Panc1 (cell line): ENCODE measurements around the gene CFAP43.

ENCODE experiments used
- CTCF ChIP-seq: fragments of 450-650 bp; IDR thresholded peaks from 2 replicates; pipeline ENCODE4 v1.5.1; 2017; ENCODE audit warnings: mild to moderate bottlenecking
- POLR2AphosphoS5 ChIP-seq: IDR thresholded peaks from 2 replicates; pipeline ENCODE4 v1.6.1; 2012; ENCODE audit warnings: mild to moderate bottlenecking, low read depth, low read length, moderate library complexity
- REST ChIP-seq, 2 experiments: IDR thresholded peaks; 2 replicates each; pipeline ENCODE4 v1.6.1; 2011 to 2012; ENCODE audit warnings: low read depth in 2 of 2, control low read depth in 1 of 2, low read length in 1 of 2, mild to moderate bottlenecking in 1 of 2, moderate library complexity in 1 of 2; ENCODE audit not compliant: insufficient read depth in 1 of 2
- TCF7L2 ChIP-seq: IDR thresholded peaks from 2 replicates; pipeline ENCODE4 v1.6.1; 2011; ENCODE audit warnings: mild to moderate bottlenecking, low read depth, low read length, inconsistent platforms

DNA sequence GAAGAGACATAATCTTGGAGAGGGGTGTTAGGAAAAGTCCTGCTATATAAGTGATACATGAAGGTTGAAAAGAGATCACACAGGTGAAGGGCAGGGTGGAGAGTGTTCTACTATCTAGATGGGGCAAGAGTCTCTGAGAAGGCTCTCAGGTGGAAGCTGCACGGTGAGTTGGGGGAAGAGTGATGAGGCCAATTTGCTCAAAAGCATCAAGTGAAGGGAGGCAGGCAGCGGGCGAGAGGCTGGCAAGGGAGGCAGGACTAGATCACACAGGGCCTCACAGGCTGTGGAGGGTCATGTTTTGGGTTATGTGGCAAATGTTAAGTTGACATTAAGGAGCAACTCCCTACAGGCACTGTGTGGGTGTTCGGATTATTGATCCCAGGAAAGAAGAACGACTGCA is 143.9 kb downstream of the CFAP43 start:
- TF ChIP-seq CTCF (no peak), TCF7L2 (no peak), POLR2AphosphoS5 (no peak), REST (IDR thresholded peaks at IDR 0.05; ENCODE audit: insufficient read depth in 1 of 2, low read depth in 2 of 2, low read length in 1 of 2) (no peak)
